H1 (cell line): ENCODE results near the gene C14orf132. TPM values are rescaled to one million over a fixed set of nuclear protein-coding genes. Genes with fewer than 3 reads are reported as not detected.
A peak's percentile ranks its signal among the peaks of the same experiment; 100 is the strongest.

Experiments
- CTCF ChIA-PET: fragments of 300-600 bp; sonication (Branson Sonifier 250); formaldehyde crosslinking; loops from one replicate; lab custom pipeline; 2021; ENCODE audit not compliant: partially characterized antibody; lab: Charles Lee
- POLR2A ChIA-PET: fragments of 300-600 bp; sonication (Branson Sonifier 250); formaldehyde crosslinking; loops from one replicate; lab custom pipeline; 2021; ENCODE audit warnings: inconsistent platforms; ENCODE audit not compliant: partially characterized antibody; lab: Charles Lee
- DNase-seq, 2 experiments: peaks; one replicate each; pipeline versions ENCODE4 v3.0.0 to v3.0.0-alpha.2; 2010 to 2022; ENCODE audit warnings: low spot score in 2 of 2, low read depth in 1 of 2, mixed read lengths in 1 of 2
- FAIRE-seq: peaks from 2 replicates; lab custom pipeline; 2011; peaks lifted over from hg19 to GRCh38; lab: Jason Lieb, UNC
- H2AFZ ChIP-seq: 2 replicates; pipeline ENCODE4 v1.8.1; 2012; ENCODE audit warnings: low read length, inconsistent platforms
- H2AK5ac ChIP-seq: 2 replicates; pipeline ENCODE4 v1.6.1; 2013; ENCODE audit warnings: low read depth, low read length
- H2BK120ac ChIP-seq: replicated peaks from 2 replicates; pipeline ENCODE3; 2013; ENCODE audit warnings: low read depth, low read length, inconsistent platforms
- H2BK12ac ChIP-seq: 2 replicates; pipeline ENCODE4 v1.6.1; 2013; ENCODE audit warnings: low read depth, low read length
- H2BK15ac ChIP-seq: 2 replicates; pipeline ENCODE4 v1.6.1; 2013; ENCODE audit warnings: low read length
- H2BK20ac ChIP-seq: 2 replicates; pipeline ENCODE4 v1.6.1; 2013; ENCODE audit warnings: low read length
- H2BK5ac ChIP-seq: 2 replicates; pipeline ENCODE4 v1.6.1; 2013; ENCODE audit warnings: low read depth, low read length
- H3K14ac ChIP-seq: 2 replicates; pipeline ENCODE4 v1.6.1; 2013; ENCODE audit warnings: inconsistent platforms; ENCODE audit not compliant: insufficient read length
- H3K18ac ChIP-seq: 2 replicates; pipeline ENCODE4 v1.6.1; 2013; ENCODE audit warnings: low read length; ENCODE audit errors: extremely low read depth
- H3K23ac ChIP-seq: 2 replicates; pipeline ENCODE4 v1.6.1; 2013; ENCODE audit warnings: inconsistent platforms; ENCODE audit not compliant: insufficient read length
- H3K23me2 ChIP-seq: 2 replicates; pipeline ENCODE4 v1.6.1; 2013; ENCODE audit warnings: low read depth, low read length
- H3K27ac ChIP-seq: 2 replicates; pipeline ENCODE4 v1.6.1; 2011; ENCODE audit warnings: low read depth, low read length, inconsistent platforms
- H3K27me3 ChIP-seq, 4 experiments: replicated peaks in 1 of 4; 1 replicate in 1 of 4; 2 replicates in 3 of 4; pipeline versions ENCODE4 v1.6.1 to v1.8.1; 2011 to 2013; ENCODE audit warnings: low read length in 3 of 4, mild to moderate bottlenecking in 3 of 4, inconsistent platforms in 2 of 4, mixed read lengths in 2 of 4, moderate library complexity in 1 of 4; ENCODE audit not compliant: control insufficient read depth in 3 of 4, insufficient read depth in 3 of 4; ENCODE audit errors: extremely low read depth in 1 of 4
- H3K36me3 ChIP-seq, 4 experiments: 2 replicates each; pipeline versions ENCODE4 v1.6.1 to v1.8.1; 2011 to 2013; ENCODE audit warnings: mild to moderate bottlenecking in 4 of 4, low read length in 3 of 4, moderate library complexity in 2 of 4, control low read depth in 1 of 4, inconsistent platforms in 1 of 4; ENCODE audit not compliant: insufficient read depth in 4 of 4, control insufficient read depth in 2 of 4
- H3K4ac ChIP-seq: replicated peaks from 2 replicates; pipeline ENCODE3; 2013; ENCODE audit warnings: low read length, low read depth, mixed read lengths, inconsistent platforms; ENCODE audit not compliant: insufficient read length
- H3K4me1 ChIP-seq, 4 experiments: replicated peaks in 1 of 4; 1 replicate in 1 of 4; 2 replicates in 3 of 4; pipeline versions ENCODE4 v1.6.1 to v1.8.1; 2011 to 2013; ENCODE audit warnings: low read length in 3 of 4, inconsistent platforms in 2 of 4, mixed read lengths in 1 of 4; ENCODE audit not compliant: insufficient read depth in 4 of 4, control insufficient read depth in 3 of 4
- H3K4me2 ChIP-seq, 2 experiments: 2 replicates each; pipeline versions ENCODE4 v1.6.1 to v1.8.1; 2011 to 2013; ENCODE audit warnings: low read depth in 2 of 2, low read length in 2 of 2, control low read depth in 1 of 2, inconsistent platforms in 1 of 2, mild to moderate bottlenecking in 1 of 2; ENCODE audit not compliant: insufficient read depth in 1 of 2
- H3K4me3 ChIP-seq, 4 experiments: fragments of 200-600, 300-600 bp in 1 of 4; sonication (generic), shearing (Covaris generic), sonication (Bioruptor Twin) in 1 of 4; 2 replicates each; pipeline versions ENCODE4 v1.5.1 to v1.8.1; 2011 to 2016; ENCODE audit warnings: low read length in 4 of 4, low read depth in 3 of 4, control low read depth in 2 of 4, inconsistent platforms in 2 of 4, mild to moderate bottlenecking in 2 of 4, mixed read lengths in 1 of 4, moderate library complexity in 1 of 4; ENCODE audit not compliant: insufficient read depth in 2 of 4; ENCODE audit errors: extremely low read depth in 1 of 4
- H3K56ac ChIP-seq: replicated peaks from 2 replicates; pipeline ENCODE3; 2013; ENCODE audit warnings: low read depth, mild to moderate bottlenecking, mixed read lengths, low read length, inconsistent platforms; ENCODE audit not compliant: insufficient read length
- H3K79me1 ChIP-seq: 2 replicates; pipeline ENCODE4 v1.6.1; 2013; ENCODE audit warnings: low read depth, low read length, control low read depth
- H3K79me2 ChIP-seq, 2 experiments: 2 replicates each; pipeline versions ENCODE4 v1.6.1 to v1.8.1; 2012 to 2013; ENCODE audit warnings: low read length in 2 of 2, mild to moderate bottlenecking in 2 of 2, inconsistent platforms in 1 of 2; ENCODE audit not compliant: insufficient read depth in 2 of 2, control insufficient read depth in 1 of 2
- H3K9ac ChIP-seq, 4 experiments: replicated peaks in 1 of 4; 1 replicate in 1 of 4; 2 replicates in 3 of 4; pipeline versions ENCODE4 v1.6.1 to v1.8.1; 2011 to 2013; ENCODE audit warnings: low read depth in 3 of 4, low read length in 3 of 4, control low read depth in 2 of 4, mild to moderate bottlenecking in 2 of 4, moderate library complexity in 2 of 4, inconsistent platforms in 1 of 4; ENCODE audit errors: extremely low read depth in 1 of 4
- H3K9me3 ChIP-seq, 2 experiments: 2 replicates each; pipeline versions ENCODE4 v1.6.1 to v1.8.1; 2012 to 2013; ENCODE audit warnings: mild to moderate bottlenecking in 2 of 2, moderate library complexity in 2 of 2, control low read depth in 1 of 2, inconsistent platforms in 1 of 2, low read depth in 1 of 2, low read length in 1 of 2, mixed read lengths in 1 of 2; ENCODE audit not compliant: insufficient read depth in 2 of 2
- H4K20me1 ChIP-seq, 2 experiments: replicated peaks in 1 of 2; 2 replicates each; pipeline versions ENCODE3 to v1.8.1; 2011 to 2013; ENCODE audit warnings: inconsistent platforms in 2 of 2, low read length in 2 of 2, mild to moderate bottlenecking in 1 of 2; ENCODE audit not compliant: insufficient read depth in 2 of 2, control insufficient read depth in 1 of 2
- H4K5ac ChIP-seq: 2 replicates; pipeline ENCODE4 v1.6.1; 2013; ENCODE audit warnings: low read length, low read depth, mixed read lengths, inconsistent platforms; ENCODE audit not compliant: insufficient read length
- H4K8ac ChIP-seq: 2 replicates; pipeline ENCODE4 v1.8.0; 2013; ENCODE audit warnings: mild to moderate bottlenecking, moderate library complexity, low read length, inconsistent platforms; ENCODE audit not compliant: insufficient read depth; ENCODE audit errors: extremely low read depth
- H4K91ac ChIP-seq: replicated peaks from 2 replicates; pipeline ENCODE3; 2013; ENCODE audit warnings: low read length, mixed read lengths, inconsistent platforms; ENCODE audit not compliant: insufficient read length
- CBX8 ChIP-seq: fragments of 300-800, 300-1000 bp; sonication (generic); IDR thresholded peaks from 2 replicates; pipeline ENCODE4 v1.7.1; 2016; ENCODE audit warnings: low read depth, low read length, borderline replicate concordance
- EP300 ChIP-seq, 2 experiments: IDR thresholded peaks; 1 replicate in 1 of 2; 2 replicates in 1 of 2; pipeline ENCODE4 v1.6.1; 2011 to 2012; ENCODE audit warnings: low read depth in 2 of 2, low read length in 2 of 2, mild to moderate bottlenecking in 2 of 2, borderline replicate concordance in 1 of 2, inconsistent platforms in 1 of 2, moderate library complexity in 1 of 2
- FOSL1 ChIP-seq: IDR thresholded peaks from 2 replicates; pipeline ENCODE4 v1.6.1; 2011; ENCODE audit warnings: mild to moderate bottlenecking, low read depth, low read length, moderate library complexity; ENCODE audit not compliant: insufficient read depth
- HDAC6 ChIP-seq: IDR thresholded peaks from one replicate; pipeline ENCODE4 v1.7.1; 2012; ENCODE audit warnings: low read depth, mild to moderate bottlenecking, inconsistent platforms, low read length, moderate library complexity
- KDM5A ChIP-seq: fragments of 200-600 bp; IDR thresholded peaks from 2 replicates; pipeline ENCODE4 v1.7.1; 2012; ENCODE audit warnings: mild to moderate bottlenecking, low read length, inconsistent platforms, mixed read lengths
- NANOG ChIP-seq: IDR thresholded peaks from 2 replicates; pipeline ENCODE4 v1.6.1; 2011; ENCODE audit warnings: low read length, low read depth, mild to moderate bottlenecking, inconsistent platforms; ENCODE audit not compliant: insufficient read depth, poor library complexity, severe bottlenecking
- RBBP5 ChIP-seq: IDR thresholded peaks from 2 replicates; pipeline ENCODE4 v1.7.1; 2012; ENCODE audit warnings: low read depth, mild to moderate bottlenecking, inconsistent platforms, low read length, moderate library complexity, borderline replicate concordance
- RXRA ChIP-seq: IDR thresholded peaks from 2 replicates; pipeline ENCODE4 v1.6.1; 2011; ENCODE audit warnings: low read depth, mild to moderate bottlenecking, low read length, moderate library complexity; ENCODE audit not compliant: insufficient read depth
- SIX5 ChIP-seq: IDR thresholded peaks from 2 replicates; pipeline ENCODE4 v1.6.1; 2011; ENCODE audit warnings: mild to moderate bottlenecking, low read depth, low read length
- SRF ChIP-seq: IDR thresholded peaks from 2 replicates; pipeline ENCODE4 v1.6.1; 2011; ENCODE audit warnings: mild to moderate bottlenecking, low read depth, low read length, moderate library complexity
- TAF7 ChIP-seq: optimal IDR thresholded peaks from 2 replicates; pipeline ENCODE3; 2011; ENCODE audit warnings: low read depth, mild to moderate bottlenecking, inconsistent platforms, low read length, moderate library complexity, borderline replicate concordance
- WGBS, 2 experiments: shearing (Covaris generic) in 1 of 2; methylation state at CpG; one replicate each; pipeline versions ENCODE4 v1.1.6 to v1.1.7; 2013 to 2015; ENCODE audit warnings: low lambda C conversion rate in 2 of 2, mixed read lengths in 2 of 2, inconsistent platforms in 1 of 2, low coverage in 1 of 2, missing lambda C conversion rate in 1 of 2; ENCODE audit not compliant: insufficient replicate concordance in 2 of 2, insufficient coverage in 1 of 2, insufficient read length in 1 of 2; ENCODE audit errors: extremely low coverage in 1 of 2, missing lambda C conversion rate in 1 of 2; 5-methylcytosine and 5-hydroxymethylcytosine counted together
- polyA plus RNA-seq, 7 experiments: library from polyadenylated mRNA; depleted of rRNA in 3 of 7; stranded (reverse) in 5 of 7; unstranded in 2 of 7; fragments of >200 nt in 5 of 7; fragments of 200-250 nt in 2 of 7; gene quantifications; 1 replicate in 5 of 7; 2 replicates in 1 of 7; 4 replicates in 1 of 7; pipeline versions ENCODE4 v1.2.1 to v1.2.3, GENCODE V29; 2011 to 2013; ENCODE audit warnings: missing spikeins in 2 of 7, mixed read lengths in 2 of 7
- total RNA-seq: library from RNA; stranded (reverse); fragmentation: NEBNext Ultra II Directional; extraction: Animal tissue kit (Norgen Biotek cat#: 25700); gene quantifications from 2 replicates; pipeline ENCODE4 v1.2.1, GENCODE V29; 2021

Gene C14orf132
- total and polyA plus RNA-seq, 2 of the 8 experiments (the other 6 are each of a cell fraction or from before 2014, with no cell fraction given): 11.7 to 32.5 TPM

DNA sequence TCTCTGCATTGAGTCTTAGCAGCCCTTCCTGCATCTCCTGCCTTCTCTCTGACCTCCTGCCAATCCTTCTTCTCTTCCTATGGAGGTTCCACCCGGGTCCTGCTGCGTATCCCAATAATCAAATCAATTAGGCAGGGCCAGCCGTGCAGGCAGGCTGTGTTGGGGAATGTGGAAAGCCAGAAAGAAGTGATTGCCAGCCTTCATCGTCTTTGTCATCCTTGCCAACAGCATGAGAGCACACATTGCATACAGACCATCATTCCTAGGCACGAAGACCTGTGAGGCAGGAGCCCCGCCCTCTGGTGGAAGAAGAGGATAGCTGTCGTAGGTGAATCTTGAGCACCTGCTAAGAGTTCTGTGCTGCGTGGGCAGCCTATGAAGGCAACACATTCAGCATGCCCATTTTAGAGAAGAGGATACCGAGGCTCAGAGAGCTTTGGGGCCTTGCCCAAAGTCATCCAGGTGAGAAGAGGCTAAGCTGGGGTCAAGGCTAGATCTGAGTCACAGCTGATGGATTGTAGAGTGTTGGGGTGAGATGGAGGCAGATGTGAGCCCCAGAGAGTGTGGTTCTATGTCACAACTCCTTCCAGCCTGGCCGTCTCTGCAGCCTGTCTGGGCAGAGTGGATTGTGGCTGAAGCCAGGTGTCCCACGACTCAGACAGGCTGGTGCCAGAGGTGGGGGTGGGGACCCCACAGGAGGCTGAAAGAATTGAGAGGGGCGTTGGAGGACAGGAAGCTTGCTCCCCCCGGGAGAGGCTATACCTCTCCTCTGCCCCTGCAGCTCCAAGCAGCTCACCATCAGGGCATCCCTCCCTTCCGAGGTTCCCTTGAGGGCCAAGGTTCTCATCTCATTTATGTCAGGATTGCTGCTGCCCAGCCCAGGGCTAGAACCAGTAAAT, 12.7 kb downstream of the C14orf132 start:
- H3K79me2 ChIP-seq: peaks cover 0 to 8% of the 10 kb centered on the region in 2 experiments; a peak in 1 of 4 replicates
- FAIRE-seq (peak; percentile 93), DNase-seq (peak in 1 of 2 experiments; percentile 58)
- peaks cover 8 to 12% of the 10 kb centered on the region in 2 experiments for H4K20me1 ChIP-seq
- no peak overlapping the region for H2BK120ac ChIP-seq
- H2BK15ac ChIP-seq: no peak overlapping the region
- H3K79me1 ChIP-seq: no peaks in the 10 kb centered on the region
- no peak overlapping the region for H3K4ac ChIP-seq
- H3K9ac ChIP-seq: no peak overlapping the region
- H3K18ac ChIP-seq: no peak overlapping the region
- WGBS, 2 experiments: 69% methylated on average over 14 of the region's 14 CpGs; no CpG with 5 or more reads in 1 of the 2 experiments
- no peak overlapping the region for H3K14ac ChIP-seq
- H4K8ac ChIP-seq: no peak overlapping the region
- H4K91ac ChIP-seq: no peak overlapping the region
- no peaks in the 10 kb centered on the region for H3K27me3 ChIP-seq
- ChIA-PET POLR2A (interaction anchor here (0.7 to 2.1 kb wide), 5 partner anchors 9 to 13 kb away, joined by 3 to 9 read pairs (median 4); partner anchors contain the start of gene C14orf132), CTCF (interaction anchor here (0.8 to 2.4 kb wide), 27 partner anchors 8 to 492 kb away, joined by 3 to 15 read pairs (median 4); partner anchors contain the start of gene C14orf132)
- no peak overlapping the region for H2AFZ ChIP-seq
- no peak overlapping the region for H3K4me3 ChIP-seq
- H3K27ac ChIP-seq: no peak overlapping the region
- H2BK12ac ChIP-seq: no peak overlapping the region
- no peaks in the 10 kb centered on the region for H3K23me2 ChIP-seq
- H4K5ac ChIP-seq: no peak overlapping the region
- H3K23ac ChIP-seq: no peak overlapping the region
- no peaks in the 10 kb centered on the region; a peak in 2 of 7 replicates for H3K4me1 ChIP-seq
- H2BK5ac ChIP-seq: no peak overlapping the region
- no peaks in the 10 kb centered on the region for H3K9me3 ChIP-seq
- no peak overlapping the region for H3K56ac ChIP-seq
- peaks cover 0 to 3% (median 0%) of the 10 kb centered on the region in 4 experiments; a peak in 1 of 8 replicates for H3K36me3 ChIP-seq
- H2BK20ac ChIP-seq: no peak overlapping the region
- no peak overlapping the region for H2AK5ac ChIP-seq
- no peak overlapping the region for H3K4me2 ChIP-seq
- no peak for TF ChIP-seq HDAC6
- no peak for TF ChIP-seq NANOG
- TF ChIP-seq TAF7: no peak
- TF ChIP-seq CBX8: no peak
- no peak for TF ChIP-seq FOSL1
- TF ChIP-seq KDM5A: no peak
- TF ChIP-seq SRF: no peak
- no peak for TF ChIP-seq RXRA
- no peak for TF ChIP-seq SIX5
- no peak for TF ChIP-seq RBBP5
- TF ChIP-seq EP300 (IDR thresholded peaks at IDR 0.05; ENCODE audit: borderline replicate concordance in 1 of 2, low read depth in 2 of 2, low read length in 2 of 2): no peak
